OCI-LY3 (cell line): ENCODE data around the gene FZD2.

Source experiments
- H2AFZ ChIP-seq: fragments of 200-600, 300-600 bp; shearing (Covaris generic); 2 replicates; pipeline ENCODE4 v1.6.0; 2014; ENCODE audit warnings: antibody characterized with exemption, low read depth, low read length
- H3K27ac ChIP-seq: fragments of 200-600, 300-600 bp; sonication (generic); 2 replicates; pipeline ENCODE4 v1.5.1; 2014; ENCODE audit warnings: mild to moderate bottlenecking, low read length, moderate library complexity, mixed read lengths
- H3K27me3 ChIP-seq: fragments of 200-600, 300-600 bp; sonication (generic); 2 replicates; pipeline ENCODE4 v1.6.1; 2014; ENCODE audit warnings: low read depth, low read length, mixed read lengths
- H3K36me3 ChIP-seq: fragments of 200-600, 300-600 bp; sonication (generic); replicated peaks from 2 replicates; pipeline ENCODE3; 2014; ENCODE audit warnings: low read depth, low read length, mixed read lengths
- H3K4me1 ChIP-seq: fragments of 300-600, 200-600 bp; sonication (generic); 2 replicates; pipeline ENCODE4 v1.6.1; 2014; ENCODE audit warnings: low read length, mixed read lengths
- H3K4me2 ChIP-seq: fragments of 200-600, 300-600 bp; sonication (generic); 2 replicates; pipeline ENCODE4 v1.6.1; 2014; ENCODE audit warnings: low read length, mixed read lengths
- H3K4me3 ChIP-seq: fragments of 300-600, 200-600 bp; sonication (generic); 2 replicates; pipeline ENCODE4 v1.5.1; 2014; ENCODE audit warnings: antibody characterized with exemption, mild to moderate bottlenecking, low read length, moderate library complexity
- H3K79me2 ChIP-seq: fragments of 300-600, 200-600 bp; shearing (Covaris generic); 2 replicates; pipeline ENCODE4 v1.6.1; 2014; ENCODE audit warnings: mild to moderate bottlenecking, low read length, mixed read lengths
- H3K9ac ChIP-seq: fragments of 300-600, 200-600 bp; shearing (Covaris generic); 2 replicates; pipeline ENCODE4 v1.6.0; 2014; ENCODE audit warnings: mild to moderate bottlenecking, low read length, moderate library complexity
- H3K9me3 ChIP-seq: fragments of 200-600, 300-600 bp; shearing (Covaris generic); 2 replicates; pipeline ENCODE4 v1.6.1; 2014; ENCODE audit warnings: low read length, mixed read lengths; ENCODE audit not compliant: insufficient read depth
- H4K20me1 ChIP-seq: fragments of 200-600, 300-600 bp; sonication (generic); 2 replicates; pipeline ENCODE4 v1.6.1; 2016; ENCODE audit warnings: low read length, mixed read lengths; ENCODE audit not compliant: insufficient read depth
- CTCF ChIP-seq: fragments of 200-600, 300-600 bp; sonication (generic); IDR thresholded peaks from 2 replicates; pipeline ENCODE4 v1.5.1; 2014; ENCODE audit warnings: antibody characterized with exemption, low read length, low read depth
- EZH2phosphoT487 ChIP-seq: fragments of 200-600 bp; shearing (Covaris generic); IDR thresholded peaks from 2 replicates; pipeline ENCODE4 v1.6.1; 2018; ENCODE audit warnings: antibody characterized with exemption, mixed run types, low read depth

FZD2 gene

GRCh38 chr17:44556166-44556831 is 985 bp upstream of the FZD2 start:
- TF ChIP-seq EZH2phosphoT487 (no peak), CTCF (no peak)
- Histone ChIP-seq H3K4me3 (peak overlapping the region; percentile 86), H3K4me2 (peak overlapping the region; percentile 93), H3K27me3 (no peaks in the 10 kb centered on the region), H2AFZ (peak overlapping the region; percentile 66), H3K9ac (peak overlapping the region; percentile 98), H3K36me3 (peaks cover 14% of the 10 kb centered on the region), H4K20me1 (no peaks in the 10 kb centered on the region), H3K27ac (peak overlapping the region; percentile 95), H3K4me1 (peaks cover 8% of the 10 kb centered on the region), H3K79me2 (peaks cover 11% of the 10 kb centered on the region), H3K9me3 (no peaks in the 10 kb centered on the region)

- no peak for TF ChIP-seq CTCF
- no peak for TF ChIP-seq EZH2phosphoT487
- peak overlapping the region; percentile 24; the same call in 1 of the 2 replicates for H3K27ac ChIP-seq
- H3K36me3 ChIP-seq, result peaks cover 14% of the 10 kb centered on the region
- H2AFZ ChIP-seq, result no peak overlapping the region
- H3K4me1 ChIP-seq, result peaks cover 8% of the 10 kb centered on the region
- no peaks in the 10 kb centered on the region for H3K27me3 ChIP-seq
- peak overlapping the region; percentile 89 for H3K4me2 ChIP-seq
- H4K20me1 ChIP-seq, result no peaks in the 10 kb centered on the region
- H3K9me3 ChIP-seq, result no peaks in the 10 kb centered on the region
- peak overlapping the region; percentile 98 for H3K9ac ChIP-seq
- H3K79me2 ChIP-seq, result peaks cover 11% of the 10 kb centered on the region
- peak overlapping the region; percentile 86 for H3K4me3 ChIP-seq
Measured at GRCh38 chr17:44557651-44558285, 484 bp downstream of the FZD2 start.

- Histone ChIP-seq H3K9ac (no peak overlapping the region), H3K36me3 (peaks cover 14% of the 10 kb centered on the region), H3K9me3 (no peaks in the 10 kb centered on the region), H3K27ac (no peak overlapping the region), H2AFZ (no peak overlapping the region), H3K4me3 (no peak overlapping the region), H3K4me2 (no peak overlapping the region), H4K20me1 (no peaks in the 10 kb centered on the region), H3K27me3 (no peaks in the 10 kb centered on the region), H3K4me1 (peaks cover 8% of the 10 kb centered on the region), H3K79me2 (peaks cover 11% of the 10 kb centered on the region)
- TF ChIP-seq CTCF, result no peak
- TF ChIP-seq EZH2phosphoT487, result no peak
Measured at GRCh38 chr17:44558334-44558709, 1.0 kb downstream of the FZD2 start.

- H2AFZ ChIP-seq, result no peak overlapping the region
- TF ChIP-seq EZH2phosphoT487, result no peak
- no peak for TF ChIP-seq CTCF
- no peak overlapping the region for H3K4me3 ChIP-seq
- no peak overlapping the region for H3K27ac ChIP-seq
- H3K36me3 ChIP-seq, result peaks cover 14% of the 10 kb centered on the region
- H4K20me1 ChIP-seq, result no peaks in the 10 kb centered on the region
- no peak overlapping the region for H3K4me2 ChIP-seq
- H3K4me1 ChIP-seq, result peaks cover 8% of the 10 kb centered on the region
- no peaks in the 10 kb centered on the region for H3K27me3 ChIP-seq
- H3K79me2 ChIP-seq, result peaks cover 11% of the 10 kb centered on the region
- H3K9ac ChIP-seq, result no peak overlapping the region
- no peaks in the 10 kb centered on the region for H3K9me3 ChIP-seq
Measured at GRCh38 chr17:44558710-44559633, 1.7 kb downstream of the FZD2 start.
